ENCODE measurements around the gene ATG12. TPM values are rescaled to one million over a fixed set of nuclear protein-coding genes. Genes with fewer than 3 reads are reported as not detected.

ATG12 gene
- polyA plus RNA-seq, 3 donors from 2014 or later = 91.5 to 140 (median 130) TPM

- Mint-ChIP-seq H3K27ac (no peak overlapping the region), H3K4me3 (no peak overlapping the region), H3K4me1 (no peaks in the 10 kb centered on the region), H3K36me3 (no peaks in the 10 kb centered on the region), H3K9me3 (peaks cover 0 to 2% (median 0%) of the 10 kb centered on the region in 6 donors), H3K27me3 (ENCODE audit: low read depth in 3 of 3) (peaks cover 9 to 31% (median 11%) of the 10 kb centered on the region in 3 donors)
- DNase-seq = no peak
Observed at GRCh38 chr5:115785381-115786065, 55.8 kb downstream of the ATG12 start.

GRCh38 chr5:115778417-115778816 is 62.9 kb downstream of the ATG12 start:
- no peaks in the 10 kb centered on the region for H3K36me3 Mint-ChIP-seq
- no peaks in the 10 kb centered on the region for H3K4me1 Mint-ChIP-seq
- H3K4me3 Mint-ChIP-seq = no peak overlapping the region
- H3K27me3 Mint-ChIP-seq (ENCODE audit: low read depth in 3 of 3) = peaks cover 2 to 11% (median 8%) of the 10 kb centered on the region in 3 donors
- no peak for DNase-seq
- peaks cover 0 to 2% (median 0%) of the 10 kb centered on the region in 6 donors for H3K9me3 Mint-ChIP-seq
- no peak overlapping the region for H3K27ac Mint-ChIP-seq

Other genes with a start within 250 kb of the ATG12 start
- gene TICAM2, start 239.1 kb downstream of the ATG12 start, polyA plus RNA-seq = under 1 TPM in 1 of 3 donors, not detected in 2; 0.78 TPM
- 10 to 100 TPM; 35.5 to 55.0 (median 40.7) TPM for gene TMED7, start 215.5 kb downstream of the ATG12 start, polyA plus RNA-seq
- gene CDO1, start 24.9 kb downstream of the ATG12 start, polyA plus RNA-seq = not detected
- 10 to 100 TPM; 63.7 to 96.1 (median 71.7) TPM for gene AP3S1, start 370 bp upstream of the ATG12 start, polyA plus RNA-seq
- not detected for gene LVRN, start 120.9 kb upstream of the ATG12 start, polyA plus RNA-seq
- gene ARL14EPL, start 190.9 kb upstream of the ATG12 start, polyA plus RNA-seq = not detected
- 10 to 100 TPM; 48.8 to 69.1 (median 51.4) TPM for gene COMMD10, start 243.5 kb upstream of the ATG12 start, polyA plus RNA-seq

All from immature natural killer cell (primary cell).